ENCODE measurements around the gene HLTF. TPM values are rescaled to one million over a fixed set of nuclear protein-coding genes. Genes with fewer than 3 reads are reported as not detected.

The HLTF gene
- total RNA-seq, 1 experiment from 2014 or later: 92.8 TPM

DNA sequence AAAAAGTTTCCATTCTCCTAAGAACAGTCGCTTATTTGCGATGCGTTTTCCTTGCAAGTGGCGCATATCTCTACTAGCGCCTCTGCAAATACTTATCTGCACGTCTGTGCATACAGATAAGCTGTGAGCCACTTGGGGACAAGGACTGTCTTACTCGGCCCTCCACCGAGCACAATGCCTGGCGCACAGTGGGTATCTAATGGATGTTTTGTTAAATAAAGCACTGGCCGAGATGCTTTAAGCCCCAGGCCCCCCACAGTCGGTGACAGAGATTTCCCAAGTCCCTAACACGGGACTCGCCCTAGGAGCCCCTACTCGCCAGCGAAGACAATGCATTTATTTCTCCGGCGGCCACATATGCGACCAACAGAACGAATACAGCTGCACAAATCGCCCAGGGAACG, 503 bp downstream of the HLTF start:
- DNase-seq (ENCODE audit: low read depth): peak; percentile 53

GRCh38 chr3:149081772-149082171, 4.6 kb downstream of the HLTF start:
- no peak for DNase-seq (ENCODE audit: low read depth)

DNA sequence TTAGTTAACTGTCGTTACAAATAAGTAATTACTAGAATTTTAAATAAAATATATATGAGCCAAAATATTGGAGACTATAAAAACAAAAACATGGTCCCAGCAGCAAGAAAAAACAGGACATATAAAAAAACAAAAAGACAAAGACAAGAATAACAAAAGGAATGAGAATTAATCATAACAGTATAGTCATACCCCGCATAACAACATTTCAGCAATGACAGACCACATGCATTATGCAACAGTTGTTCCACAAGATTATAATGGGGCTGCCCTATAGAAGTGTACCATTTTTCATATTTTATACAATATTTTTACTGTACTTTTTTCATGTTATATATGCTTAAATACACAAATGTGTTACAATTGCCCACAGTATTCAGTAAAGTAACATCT, 5.6 kb downstream of the HLTF start:
- no peak for DNase-seq (ENCODE audit: low read depth)

GRCh38 chr3:149080011-149080698, 6.2 kb downstream of the HLTF start:
- DNase-seq (ENCODE audit: low read depth): no peak

- DNase-seq (ENCODE audit: low read depth): no peak
These were observed 8.7 kb downstream of the HLTF start for GRCh38 chr3:149077628-149078027.

DNA sequence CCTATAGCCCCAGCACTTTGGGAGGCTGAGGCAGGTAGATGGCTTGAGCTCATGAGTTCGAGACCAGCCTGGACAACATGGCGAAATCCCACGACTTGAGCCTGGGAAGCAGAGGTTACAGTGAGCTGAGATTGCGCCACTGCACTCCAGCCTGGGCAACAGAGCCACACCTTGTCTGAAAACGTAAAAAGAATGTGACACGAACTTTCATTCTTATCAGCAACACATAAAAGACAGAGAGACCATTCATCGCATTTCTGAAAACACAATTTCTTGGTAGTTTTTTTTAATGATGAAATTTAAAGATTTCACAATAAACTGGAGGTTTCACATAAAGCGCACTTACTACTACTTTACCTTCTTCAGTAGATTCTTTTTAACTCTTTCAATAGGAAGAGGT, 18.4 kb downstream of the HLTF start:
- no peak for DNase-seq (ENCODE audit: low read depth)

- no peak for DNase-seq (ENCODE audit: low read depth)
These were observed 24.6 kb downstream of the HLTF start for GRCh38 chr3:149061776-149062175.

DNA sequence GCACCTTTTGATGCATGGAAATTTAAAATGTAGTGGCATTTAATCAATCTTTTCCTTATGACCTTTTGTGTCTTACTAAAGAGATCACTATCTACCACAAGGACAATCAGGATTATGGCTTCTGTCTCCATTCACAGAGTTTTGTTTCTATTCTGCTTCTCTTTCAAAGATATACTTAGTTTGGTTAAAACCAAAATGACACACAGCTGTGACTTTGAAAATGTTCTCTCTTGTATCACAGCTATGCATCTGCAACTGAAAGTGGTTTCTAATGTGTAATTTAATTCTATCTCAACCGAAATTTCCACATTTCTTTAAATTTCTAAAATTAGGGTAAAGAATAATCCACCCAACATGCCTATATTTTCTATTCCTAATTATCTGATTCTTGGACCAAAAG, 27.7 kb downstream of the HLTF start:
- DNase-seq (ENCODE audit: low read depth): no peak

DNA sequence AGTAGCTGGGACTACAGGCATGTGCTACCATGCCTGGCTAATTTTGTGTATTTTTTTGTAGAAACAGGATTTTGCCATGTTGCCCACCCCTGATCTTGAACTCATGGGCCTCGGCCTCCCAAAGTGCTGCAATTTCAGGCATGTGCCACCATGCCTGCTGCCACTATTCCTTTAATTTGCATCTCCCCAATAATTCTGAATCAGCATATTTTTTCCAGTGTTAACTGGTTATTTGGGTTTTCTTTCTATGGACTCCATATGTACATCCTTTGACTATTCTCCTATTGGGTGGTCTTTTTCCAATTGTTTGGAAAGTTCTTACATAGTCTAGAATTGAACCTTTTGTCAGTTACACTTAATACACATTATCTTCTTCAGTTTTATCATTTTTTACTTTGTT, 28.1 kb downstream of the HLTF start:
- no peak for DNase-seq (ENCODE audit: low read depth)

- no peak for DNase-seq (ENCODE audit: low read depth)
These were observed 30.8 kb downstream of the HLTF start for GRCh38 chr3:149055575-149055974.

DNA sequence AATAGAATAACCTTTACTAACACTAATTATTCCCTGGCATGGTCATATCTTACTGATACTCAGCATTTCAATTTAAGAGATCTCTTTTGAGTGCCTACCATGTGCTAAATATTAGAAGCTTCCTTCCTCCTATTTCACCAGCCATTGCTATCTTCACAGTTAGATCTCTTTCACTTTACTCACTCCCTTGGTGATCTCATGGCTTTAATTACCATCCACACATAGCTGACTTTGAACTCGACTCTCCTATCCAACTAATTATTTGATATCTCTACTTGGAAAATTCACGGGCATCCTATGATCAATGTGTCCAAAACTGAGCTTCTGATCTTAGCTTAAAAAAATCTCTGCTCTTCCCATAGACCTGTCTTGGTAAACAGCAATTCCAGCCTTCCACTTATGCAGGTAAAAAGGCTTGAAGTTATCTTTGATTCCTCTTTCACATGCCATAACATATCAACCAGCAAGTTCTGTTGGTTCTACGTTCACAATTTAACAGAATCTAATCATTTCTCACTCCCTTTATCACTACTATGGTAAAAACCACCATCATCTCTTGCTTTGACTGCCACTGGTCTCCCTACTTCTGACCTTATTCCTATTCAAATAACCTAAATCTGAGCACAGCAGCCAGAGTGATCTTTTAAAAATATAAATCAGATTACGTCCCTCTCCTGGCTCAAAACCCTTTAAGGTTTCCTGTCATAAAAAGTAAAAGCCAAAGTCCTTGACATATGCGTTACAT, 41.8 kb downstream of the HLTF start:
- no peak for DNase-seq (ENCODE audit: low read depth)

GRCh38 chr3:149042789-149043386, 43.4 kb downstream of the HLTF start:
- peak; percentile 39 for DNase-seq (ENCODE audit: low read depth)

GRCh38 chr3:149038322-149038721, 48.0 kb downstream of the HLTF start:
- no peak for DNase-seq (ENCODE audit: low read depth)

GRCh38 chr3:149037684-149038083, 48.6 kb downstream of the HLTF start:
- DNase-seq (ENCODE audit: low read depth): no peak

DNA sequence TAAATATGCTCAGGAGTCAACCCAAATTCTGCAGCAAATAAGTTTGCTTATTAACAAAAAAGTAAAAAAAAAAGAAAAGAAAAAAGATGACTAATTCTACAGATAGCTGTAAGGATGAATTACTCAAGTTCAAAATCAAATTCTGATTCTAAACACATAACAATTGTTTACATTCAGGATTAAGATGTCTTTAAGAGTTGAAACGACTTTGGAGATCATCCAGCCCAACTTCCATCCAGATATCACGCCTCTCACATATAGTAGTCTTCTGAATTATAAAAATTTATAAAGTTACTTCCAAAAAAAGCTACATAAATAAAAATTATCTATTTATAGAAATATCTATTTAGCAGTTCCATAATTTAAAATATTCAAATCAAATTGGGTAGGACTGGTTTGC, 55.2 kb downstream of the HLTF start:
- DNase-seq (ENCODE audit: low read depth): no peak

- no peak for DNase-seq (ENCODE audit: low read depth)
These were observed 59.6 kb downstream of the HLTF start for GRCh38 chr3:149026718-149027117.

DNA sequence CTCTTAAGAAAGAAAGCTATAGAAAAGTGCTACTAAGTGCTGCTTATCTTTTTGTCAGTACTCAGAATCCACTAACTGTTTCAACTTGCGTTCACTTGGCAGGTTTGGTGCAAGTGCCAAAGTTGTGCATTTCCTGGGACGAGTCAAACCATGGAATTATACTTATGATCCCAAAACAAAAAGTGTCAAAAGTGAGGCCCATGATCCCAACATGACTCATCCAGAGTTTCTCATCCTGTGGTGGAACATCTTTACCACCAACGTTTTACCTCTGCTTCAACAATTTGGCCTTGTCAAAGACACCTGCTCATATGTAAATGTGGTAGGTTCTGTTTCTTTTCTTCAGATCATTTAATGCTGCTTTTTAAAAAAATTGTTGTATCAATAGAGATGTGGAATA, 62.4 kb downstream of the HLTF start:
- peak; percentile 43 for DNase-seq (ENCODE audit: low read depth)

DNA sequence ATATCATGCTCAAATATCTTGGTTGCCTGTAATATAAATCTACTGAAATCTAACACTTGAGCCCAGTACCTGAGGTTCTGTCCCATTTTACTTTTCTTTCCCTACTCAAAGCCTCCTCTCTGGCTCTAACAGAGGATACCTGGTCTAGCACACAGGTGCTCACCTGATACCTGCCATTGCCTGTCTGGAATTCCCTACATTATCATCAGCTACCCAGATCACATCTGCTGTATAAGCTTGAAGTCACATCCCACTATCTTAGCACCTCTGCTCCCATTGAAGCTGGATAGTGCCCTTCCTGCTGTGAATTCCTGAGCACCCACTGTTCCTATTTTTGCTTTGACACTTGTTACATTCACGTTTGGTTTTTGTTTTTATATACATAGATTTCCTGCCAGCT, 64.5 kb downstream of the HLTF start:
- no peak for DNase-seq (ENCODE audit: low read depth)

- DNase-seq (ENCODE audit: low read depth): no peak
These were observed 65.5 kb downstream of the HLTF start for GRCh38 chr3:149020839-149021252.

DNA sequence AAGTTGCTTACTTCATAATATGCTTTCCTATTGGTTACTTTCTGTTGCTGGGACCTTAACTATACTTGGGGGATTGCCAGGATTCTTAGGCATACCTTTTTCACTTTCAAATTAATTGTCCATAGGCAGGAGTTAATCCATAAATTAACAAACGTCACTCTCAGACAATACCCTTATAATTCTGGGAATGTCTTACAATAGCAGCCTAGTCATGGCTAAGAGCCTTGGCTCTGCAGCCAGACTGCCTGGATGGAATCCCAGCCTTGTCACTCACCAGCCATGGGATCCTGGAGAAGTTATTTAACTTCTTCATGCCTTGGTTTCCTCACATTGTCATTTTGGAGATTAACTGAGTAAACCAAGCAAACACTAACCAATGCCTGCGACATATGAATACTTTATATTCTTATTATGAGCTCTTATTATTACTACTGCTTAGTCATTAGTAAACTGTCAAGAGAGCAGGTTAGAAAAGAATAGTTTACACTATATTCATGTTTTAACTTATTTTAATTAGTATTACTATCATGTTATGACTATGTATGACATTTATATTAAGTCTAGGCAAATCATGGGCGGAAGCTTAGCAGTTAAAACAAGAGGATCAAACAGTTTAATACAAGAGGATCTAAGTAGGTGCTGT, 66.0 kb downstream of the HLTF start:
- no peak for DNase-seq (ENCODE audit: low read depth)

GRCh38 chr3:149019580-149019979, 66.8 kb downstream of the HLTF start:
- no peak for DNase-seq (ENCODE audit: low read depth)

DNA sequence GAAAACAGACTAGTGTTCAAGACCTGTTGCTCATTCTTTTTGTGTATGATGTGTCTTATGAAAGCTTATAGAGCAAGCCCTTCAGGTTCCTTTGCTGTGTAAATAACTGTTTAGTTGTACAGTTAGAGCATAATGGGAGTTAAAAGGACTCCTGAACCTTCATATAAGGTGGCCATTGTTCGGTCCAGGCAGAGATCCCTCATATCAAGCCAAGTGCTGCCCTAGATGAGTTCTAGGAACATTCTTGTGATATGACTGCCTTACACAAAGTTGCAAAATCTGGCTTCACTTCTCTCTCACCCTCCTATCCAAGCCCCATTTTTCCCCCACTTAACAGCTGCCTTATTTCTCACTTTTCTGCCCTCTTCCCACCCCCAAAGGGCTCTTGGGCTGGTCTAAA, 68.1 kb downstream of the HLTF start:
- DNase-seq (ENCODE audit: low read depth): no peak

Measured in RPMI7951 (cell line).